HG03175 (cell line): ENCODE data around the gene PTPRG.

Source experiments
- ATAC-seq: cut with Tn5 transposase; IDR thresholded peaks from one replicate; pipeline ENCODE4 v1.9.1; 2021; ENCODE audit warnings: mild to moderate bottlenecking, moderate library complexity; ENCODE audit not compliant: unreplicated experiment

Gene PTPRG

GRCh38 chr3:61910732-61911131, 349.4 kb downstream of the PTPRG start:
- ATAC-seq, result no peak

DNA sequence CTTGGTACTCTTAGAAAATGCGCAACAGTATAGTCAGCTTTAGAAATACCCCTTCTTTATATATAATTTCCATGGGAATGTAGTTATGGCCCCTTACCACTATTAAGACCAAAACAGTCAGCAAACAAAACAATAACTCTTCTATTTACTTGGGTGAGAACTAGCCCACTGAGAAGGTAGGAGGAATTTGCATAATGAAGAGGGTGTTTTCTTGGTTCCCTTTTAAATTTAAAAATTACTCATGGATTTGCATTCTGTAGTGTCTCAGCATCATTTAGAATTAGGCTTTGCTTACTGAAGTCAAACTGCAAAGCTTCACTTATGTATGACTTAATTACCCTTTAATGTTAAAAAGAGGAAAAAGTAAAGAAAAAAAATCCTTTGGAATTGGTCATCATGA, 350.8 kb downstream of the PTPRG start:
- peak; percentile 91 for ATAC-seq

DNA sequence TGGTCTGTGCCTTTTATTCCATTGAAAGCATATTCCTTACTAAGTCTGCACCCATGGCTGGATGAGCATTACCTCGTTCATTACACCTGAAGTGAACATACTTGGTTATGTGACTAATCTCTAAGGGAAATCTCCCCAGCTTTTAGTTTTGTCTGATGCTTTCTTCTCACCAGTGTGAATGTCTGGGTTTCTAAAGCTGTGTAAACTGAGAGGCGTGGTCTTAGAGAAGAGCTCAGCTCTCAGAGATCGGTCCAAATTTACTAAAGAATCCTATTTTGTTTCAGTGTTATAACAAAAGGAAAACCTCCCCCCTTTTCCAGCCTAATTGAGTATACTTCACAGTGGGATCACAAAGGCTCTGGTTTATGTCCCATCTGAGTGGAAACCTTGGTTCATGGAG, 352.3 kb downstream of the PTPRG start:
- no peak for ATAC-seq

DNA sequence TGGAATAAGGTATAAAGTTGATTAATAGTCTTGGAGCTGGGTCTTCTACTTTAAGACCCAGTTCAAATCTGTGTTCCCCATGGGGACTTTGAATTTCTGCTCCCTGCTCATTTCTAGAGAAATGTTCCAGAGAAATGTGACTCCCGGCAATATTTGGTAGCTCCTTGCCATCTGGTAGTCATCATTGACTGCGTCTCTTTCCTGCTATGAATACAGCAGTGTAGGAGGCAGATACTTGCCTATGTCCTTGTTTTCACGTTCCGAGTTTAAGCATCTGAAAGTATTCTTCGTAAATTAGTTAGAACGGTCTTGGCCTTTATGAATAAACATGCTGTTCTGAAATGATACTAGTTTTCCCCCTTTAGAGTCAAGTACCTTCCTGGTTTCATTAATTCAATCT, 352.9 kb downstream of the PTPRG start:
- ATAC-seq, result no peak

- ATAC-seq, result no peak
Observed at GRCh38 chr3:61915296-61915695, 353.9 kb downstream of the PTPRG start.

- no peak for ATAC-seq
Observed at GRCh38 chr3:61919371-61919770, 358.0 kb downstream of the PTPRG start.

GRCh38 chr3:61922118-61922517, 360.7 kb downstream of the PTPRG start:
- no peak for ATAC-seq

DNA sequence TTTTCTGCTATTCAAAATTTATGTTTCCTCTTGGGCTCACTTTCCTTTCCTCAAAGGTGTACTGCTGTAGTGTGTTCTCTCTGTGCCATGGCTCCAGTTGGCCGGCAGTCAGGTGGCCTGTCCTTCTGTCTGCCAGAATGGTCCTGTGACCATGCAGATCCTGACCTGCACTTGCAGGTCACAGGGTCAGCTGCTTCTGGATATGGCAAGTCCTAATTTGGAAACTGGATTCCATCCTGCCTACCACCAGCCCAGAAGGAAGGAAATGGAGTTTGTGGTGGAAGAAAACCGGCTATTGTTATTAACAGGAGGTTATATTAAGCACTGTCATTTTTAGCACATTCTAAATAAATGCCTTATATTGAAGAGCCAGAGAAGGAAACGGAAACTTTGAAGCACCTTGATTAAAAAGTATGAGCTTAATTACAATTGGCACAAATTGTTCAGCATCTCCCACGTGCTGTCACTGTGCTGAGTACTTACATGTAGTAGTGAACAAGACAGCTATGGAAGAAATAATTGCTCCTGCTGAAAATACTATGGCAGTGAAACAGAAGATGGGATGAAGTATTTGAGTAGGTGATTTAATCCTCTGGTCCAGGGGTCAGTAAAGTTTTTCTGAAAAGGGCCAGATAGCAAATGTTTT, 362.8 kb downstream of the PTPRG start:
- no peak for ATAC-seq

DNA sequence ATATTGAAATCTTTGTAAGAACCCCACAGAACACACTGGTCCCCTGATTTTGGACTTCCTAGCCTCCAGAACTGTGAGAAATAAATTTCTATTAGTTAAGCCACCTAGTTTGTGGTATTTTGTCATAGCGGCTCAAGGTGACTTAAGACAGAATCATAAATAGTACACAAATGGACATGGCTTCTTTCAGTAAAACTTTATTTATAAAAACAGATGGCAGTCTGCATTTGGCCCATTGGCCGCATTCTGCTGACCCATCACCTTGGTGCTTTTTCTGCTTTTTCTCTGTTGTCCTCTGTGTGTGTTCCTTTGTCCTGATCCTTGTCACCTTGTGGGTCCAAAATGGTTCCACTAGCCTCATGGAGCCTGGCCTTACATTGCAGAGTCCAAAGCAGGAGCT, 363.6 kb downstream of the PTPRG start:
- no peak for ATAC-seq

DNA sequence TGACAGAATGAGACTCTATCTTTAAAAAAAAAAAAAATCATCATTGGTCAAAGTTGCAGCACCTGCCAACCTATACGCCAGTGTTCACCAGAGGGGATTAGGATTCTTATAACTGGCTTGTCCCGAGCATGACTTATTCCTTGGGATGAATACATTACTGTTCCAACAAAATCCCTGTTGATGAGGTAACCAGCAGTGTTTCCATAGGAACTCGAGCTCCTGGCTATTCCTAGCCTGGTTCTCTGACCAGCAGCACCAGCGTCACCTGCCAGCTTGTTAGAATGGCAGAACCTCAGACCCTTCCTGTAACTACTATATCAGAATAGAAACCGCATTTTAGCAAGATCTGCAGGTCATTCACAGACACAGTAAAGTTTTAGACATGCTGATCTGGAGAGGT, 364.4 kb downstream of the PTPRG start:
- ATAC-seq, result no peak

- no peak for ATAC-seq
Observed at GRCh38 chr3:61926923-61927322, 365.6 kb downstream of the PTPRG start.

DNA sequence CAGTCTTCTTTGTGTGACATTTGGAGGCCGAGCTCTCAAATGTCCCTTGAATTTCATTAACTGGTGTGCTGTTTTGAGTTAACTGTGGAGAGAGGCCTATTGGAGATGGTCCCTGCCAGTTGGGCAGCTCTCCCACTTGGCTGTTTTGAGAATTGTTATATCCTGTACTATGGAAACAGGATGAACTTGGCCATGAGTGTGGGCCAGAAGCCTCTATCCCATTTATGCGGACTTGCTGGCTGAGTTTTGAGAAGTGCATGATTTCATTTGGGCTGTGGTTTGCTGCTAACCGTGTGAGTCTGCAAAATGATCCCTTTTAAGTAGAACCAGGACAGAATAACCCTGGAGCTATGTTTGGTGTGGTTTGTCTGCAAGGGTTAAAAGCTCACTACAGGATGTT, 366.0 kb downstream of the PTPRG start:
- ATAC-seq, result no peak

- no peak for ATAC-seq
Observed at GRCh38 chr3:61928039-61928438, 366.7 kb downstream of the PTPRG start.

GRCh38 chr3:61928776-61929314, 367.5 kb downstream of the PTPRG start:
- ATAC-seq, result no peak

DNA sequence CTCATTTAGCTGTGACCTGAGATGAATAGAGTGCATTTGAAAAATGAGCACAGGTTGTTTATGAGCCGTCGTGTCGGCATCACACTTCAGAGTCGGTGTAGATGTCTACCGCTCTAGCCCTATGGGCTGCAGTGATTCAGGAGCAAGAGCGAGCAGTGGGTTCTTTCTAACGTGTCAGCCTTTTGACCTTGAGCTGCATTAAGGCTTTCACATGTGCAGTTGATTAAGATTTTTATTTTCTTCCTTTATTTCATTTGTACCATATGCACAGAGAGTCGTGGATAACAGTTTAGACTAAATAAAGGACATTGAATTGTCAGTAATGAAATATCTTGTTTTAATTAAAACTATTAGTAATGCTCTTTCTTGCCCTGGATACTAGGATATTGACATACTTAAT, 368.2 kb downstream of the PTPRG start:
- ATAC-seq, result no peak

DNA sequence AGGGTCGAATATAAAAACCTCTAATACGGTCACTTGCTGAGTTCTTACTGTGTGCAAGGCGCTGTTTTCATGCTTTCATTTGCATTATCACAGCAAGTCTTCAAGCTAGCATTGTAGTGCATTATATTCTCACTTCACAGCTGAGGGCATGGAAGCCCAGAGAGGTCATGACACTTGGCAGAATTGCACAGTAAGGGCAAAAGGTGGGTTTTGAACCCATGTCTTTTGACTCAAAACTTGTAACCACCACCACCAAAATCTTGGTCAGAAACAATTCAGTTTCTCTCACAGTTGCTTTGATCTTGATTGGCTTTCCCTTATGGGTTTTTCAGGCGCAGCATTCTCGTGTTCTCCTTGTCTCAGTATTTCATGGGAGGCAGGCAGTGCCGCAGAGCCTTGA, 371.1 kb downstream of the PTPRG start:
- no peak for ATAC-seq

DNA sequence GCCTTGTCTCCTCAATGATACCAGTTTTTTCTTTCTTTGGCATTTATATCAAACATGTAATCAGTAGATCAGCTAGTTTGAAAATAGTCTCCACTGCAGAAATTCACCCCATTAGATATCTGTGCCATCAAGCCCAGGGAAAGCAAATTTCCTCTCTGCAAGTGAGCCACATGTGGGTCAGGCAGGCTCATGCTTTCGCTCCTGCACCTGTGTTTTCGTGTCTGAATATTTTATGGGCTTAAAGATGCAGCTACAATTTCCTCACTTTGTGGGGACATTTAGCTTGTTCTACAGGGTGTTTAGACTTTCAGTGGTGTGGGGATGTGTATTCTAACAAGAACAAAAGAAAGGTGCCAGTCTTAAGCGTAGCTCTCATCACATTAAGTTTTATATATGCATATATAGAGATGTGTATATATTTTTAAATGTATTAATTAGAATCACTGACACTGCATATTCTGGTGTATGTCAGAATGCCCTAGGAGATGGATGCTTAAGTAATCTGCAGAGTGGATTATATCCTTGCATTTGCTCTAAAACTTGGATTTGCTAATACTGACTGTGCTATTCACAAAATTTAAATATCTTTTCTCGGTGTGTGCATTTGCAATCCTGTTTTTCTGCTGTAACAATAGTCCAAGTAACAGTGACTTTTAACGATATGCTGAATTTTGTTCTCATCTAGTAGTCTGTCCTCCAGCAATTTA, 372.6 kb downstream of the PTPRG start:
- ATAC-seq, result no peak

GRCh38 chr3:61934505-61934871, 373.1 kb downstream of the PTPRG start:
- ATAC-seq, result no peak

DNA sequence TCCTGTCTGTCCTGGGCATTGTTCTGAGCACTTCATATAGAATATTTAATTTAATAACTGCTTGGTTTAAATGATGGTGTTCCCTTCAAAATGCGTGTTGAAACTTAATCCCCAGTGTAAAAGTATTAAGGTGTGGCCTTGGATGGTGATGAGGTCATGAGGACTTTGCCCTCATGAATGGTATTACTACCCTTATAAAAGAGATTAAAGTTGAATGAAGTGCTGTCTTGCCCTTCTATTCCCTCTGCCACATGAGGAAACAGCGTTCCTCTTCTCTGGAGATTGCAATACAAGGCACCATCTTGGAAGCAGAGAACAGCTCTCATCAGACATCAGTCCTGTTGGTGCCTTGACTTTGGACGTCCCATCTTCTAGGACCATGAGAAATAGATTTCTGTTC, 374.4 kb downstream of the PTPRG start:
- no peak for ATAC-seq

- ATAC-seq, result peak; percentile 58
Observed at GRCh38 chr3:61936344-61936937, 375.1 kb downstream of the PTPRG start.

- ATAC-seq, result no peak
Observed at GRCh38 chr3:61937477-61937876, 376.1 kb downstream of the PTPRG start.

DNA sequence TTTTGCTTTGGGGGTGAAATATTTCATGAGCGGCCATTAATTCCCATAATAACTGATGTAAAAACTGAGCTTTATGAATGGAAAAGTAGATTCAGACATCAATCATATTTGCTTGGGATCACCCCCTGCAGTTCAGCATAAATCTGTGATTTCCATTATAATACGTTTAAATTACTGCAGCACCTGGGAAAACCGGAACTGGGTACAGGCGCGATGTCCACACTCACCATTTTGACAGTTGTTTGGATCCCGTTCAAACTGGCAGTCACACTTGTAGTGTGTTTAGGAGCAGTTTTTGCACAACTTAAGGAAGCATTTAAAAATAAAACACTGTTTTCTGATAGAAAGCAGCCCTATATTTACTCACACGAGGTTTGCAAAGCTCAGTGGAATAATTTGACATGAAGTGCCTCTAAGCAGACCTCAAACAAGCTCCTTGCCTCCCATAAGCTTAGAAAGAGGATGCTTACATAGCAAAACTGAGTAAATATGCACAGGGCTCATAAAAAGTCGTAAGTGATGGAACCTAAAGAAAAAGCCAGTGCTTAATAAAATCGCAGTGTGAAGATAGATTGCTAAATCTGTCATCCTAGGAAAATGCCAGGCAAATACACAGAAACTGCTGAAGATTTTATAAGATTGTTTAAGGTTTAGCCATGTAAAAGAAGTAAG, 377.6 kb downstream of the PTPRG start:
- ATAC-seq, result no peak
